Measurements from ENCODE around the gene TTC8. TPM values are rescaled to one million over a fixed set of nuclear protein-coding genes. Genes with fewer than 3 reads are reported as not detected.

The TTC8 gene
- total RNA-seq, 4 donors from 2014 or later = 1.6 to 5.9 (median 2.6) TPM

DNA sequence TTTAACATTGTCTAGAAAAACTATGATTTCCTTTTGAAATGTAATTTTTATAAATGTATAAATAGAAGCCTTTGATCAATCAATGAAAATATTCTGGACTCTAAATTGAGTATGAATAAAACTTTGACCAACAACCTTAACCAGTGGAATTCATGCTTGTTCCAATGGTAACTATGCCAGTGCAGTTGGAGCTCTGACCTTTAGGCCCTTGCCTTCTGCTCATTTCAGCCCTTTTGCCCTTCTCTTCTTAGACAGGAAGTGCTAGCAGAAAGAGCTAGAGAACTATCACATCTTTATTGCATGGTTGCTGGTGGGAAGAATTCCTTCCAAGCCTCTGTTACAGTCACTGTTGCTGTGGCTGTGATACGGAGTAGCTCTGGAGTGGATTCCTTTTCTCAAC lies 39.7 kb downstream of the TTC8 start:
- intact Hi-C loops (cut with DNase I; ENCODE audit: low total_unique reads) (no loop called here), in situ Hi-C loops (cut with MboI; ENCODE audit: low sequenced_read_pairs in 4 of 4) (loop anchor here in 1 of 4 donors (25.0 kb wide), 1 partner anchor 202 kb away; no protein-coding TSS in a partner anchor)
- ATAC-seq (no peak), DNase-seq (no peak)
- H3K36me3 ChIP-seq = no peaks in the 10 kb centered on the region
- no peaks in the 10 kb centered on the region for H3K27me3 ChIP-seq
- no peaks in the 10 kb centered on the region for H3K9me3 ChIP-seq
- no peak overlapping the region for H3K27ac ChIP-seq
- H3K4me1 ChIP-seq = no peaks in the 10 kb centered on the region
- no peak overlapping the region for H3K4me3 ChIP-seq
- TF ChIP-seq POLR2A (IDR thresholded peaks at IDR 0.05) = no peak
- TF ChIP-seq, protein P1, sequence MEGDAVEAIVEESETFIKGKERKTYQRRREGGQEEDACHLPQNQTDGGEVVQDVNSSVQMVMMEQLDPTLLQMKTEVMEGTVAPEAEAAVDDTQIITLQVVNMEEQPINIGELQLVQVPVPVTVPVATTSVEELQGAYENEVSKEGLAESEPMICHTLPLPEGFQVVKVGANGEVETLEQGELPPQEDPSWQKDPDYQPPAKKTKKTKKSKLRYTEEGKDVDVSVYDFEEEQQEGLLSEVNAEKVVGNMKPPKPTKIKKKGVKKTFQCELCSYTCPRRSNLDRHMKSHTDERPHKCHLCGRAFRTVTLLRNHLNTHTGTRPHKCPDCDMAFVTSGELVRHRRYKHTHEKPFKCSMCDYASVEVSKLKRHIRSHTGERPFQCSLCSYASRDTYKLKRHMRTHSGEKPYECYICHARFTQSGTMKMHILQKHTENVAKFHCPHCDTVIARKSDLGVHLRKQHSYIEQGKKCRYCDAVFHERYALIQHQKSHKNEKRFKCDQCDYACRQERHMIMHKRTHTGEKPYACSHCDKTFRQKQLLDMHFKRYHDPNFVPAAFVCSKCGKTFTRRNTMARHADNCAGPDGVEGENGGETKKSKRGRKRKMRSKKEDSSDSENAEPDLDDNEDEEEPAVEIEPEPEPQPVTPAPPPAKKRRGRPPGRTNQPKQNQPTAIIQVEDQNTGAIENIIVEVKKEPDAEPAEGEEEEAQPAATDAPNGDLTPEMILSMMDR (IDR thresholded peaks at IDR 0.05 in 4 of 5, conservative IDR thresholded peaks at IDR 0.05 in 1 of 5) = no peak

DNA sequence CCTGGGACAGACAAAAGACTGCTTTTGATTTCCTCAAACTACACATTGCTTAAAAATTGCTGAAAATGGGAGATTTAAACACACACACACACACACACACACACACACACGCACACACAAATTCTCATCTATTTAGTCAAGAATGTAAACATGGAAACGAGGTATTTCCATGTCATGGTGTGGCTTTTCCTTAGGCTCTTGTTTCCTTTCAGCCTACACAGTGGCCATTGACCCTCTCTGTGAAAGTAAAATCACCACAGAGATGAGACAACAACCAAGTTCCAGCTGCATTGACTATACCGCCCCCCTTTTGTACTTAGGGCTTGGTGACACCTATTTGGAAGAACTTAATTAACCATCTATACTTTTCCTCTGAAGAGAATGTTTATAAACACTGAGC lies 41.9 kb downstream of the TTC8 start:
- no peaks in the 10 kb centered on the region for H3K27me3 ChIP-seq
- intact Hi-C loops (cut with DNase I; ENCODE audit: low total_unique reads) = loop anchor here (5.0 kb wide), 1 partner anchor 199 kb away; no protein-coding TSS in a partner anchor

DNA sequence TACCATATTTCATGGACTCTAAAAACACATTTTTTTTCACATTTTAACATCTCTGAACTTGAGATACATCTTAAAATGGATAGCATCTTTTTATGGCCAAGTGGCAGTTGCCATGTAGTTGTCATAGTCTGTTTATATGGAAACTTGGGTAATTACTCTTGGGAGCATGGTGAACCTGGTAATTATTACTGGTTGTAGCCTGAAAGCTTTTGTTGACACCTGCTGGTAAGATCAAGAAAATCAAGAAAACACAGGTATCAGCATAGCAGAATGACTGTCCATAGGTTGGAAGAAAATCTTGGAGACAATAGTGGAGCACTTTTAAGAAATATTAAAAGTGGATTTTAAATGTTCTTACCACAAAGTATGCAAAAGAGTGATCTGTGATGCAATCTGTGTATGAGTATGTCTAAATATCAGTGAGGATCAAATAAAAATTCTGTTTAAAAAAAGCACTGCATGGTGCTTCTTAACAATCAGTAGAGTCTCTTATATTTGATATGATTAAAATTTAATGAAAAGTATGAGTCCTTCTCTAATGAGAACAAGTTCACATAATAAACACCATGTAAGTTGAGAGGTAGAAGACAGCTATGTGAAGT lies 44.2 kb downstream of the TTC8 start:
- Histone ChIP-seq H3K4me1 (no peaks in the 10 kb centered on the region), H3K36me3 (no peaks in the 10 kb centered on the region), H3K27ac (no peak overlapping the region), H3K9me3 (no peaks in the 10 kb centered on the region), H3K27me3 (no peaks in the 10 kb centered on the region), H3K4me3 (no peak overlapping the region)
- ATAC-seq = no peak
- intact Hi-C loops (cut with DNase I; ENCODE audit: low total_unique reads) = loop anchor here (5.0 kb wide), 1 partner anchor 201 kb away; no protein-coding TSS in a partner anchor
- TF ChIP-seq, protein P1 (IDR thresholded peaks at IDR 0.05 in 4 of 5, conservative IDR thresholded peaks at IDR 0.05 in 1 of 5) = peak in 1 of 5 experiments; percentile 24
- TF ChIP-seq POLR2A (IDR thresholded peaks at IDR 0.05) = no peak
- in situ Hi-C loops (cut with MboI; ENCODE audit: low sequenced_read_pairs in 4 of 4) = loop anchor here in 1 of 4 donors (25.0 kb wide), 1 partner anchor 206 kb away; no protein-coding TSS in a partner anchor
- no peak for DNase-seq

More for the DNA sequence above, 41.9 kb downstream of the TTC8 start:
- no peaks in the 10 kb centered on the region for H3K9me3 ChIP-seq
- H3K27ac ChIP-seq = no peak overlapping the region
- DNase-seq = no peak
- H3K4me3 ChIP-seq = no peak overlapping the region
- in situ Hi-C loops (cut with MboI; ENCODE audit: low sequenced_read_pairs in 4 of 4) = loop anchor here in 1 of 4 donors (25.0 kb wide), 1 partner anchor 204 kb away; no protein-coding TSS in a partner anchor
- no peaks in the 10 kb centered on the region for H3K4me1 ChIP-seq
- no peaks in the 10 kb centered on the region for H3K36me3 ChIP-seq
- no peak for ATAC-seq
- no peak for TF ChIP-seq POLR2A (IDR thresholded peaks at IDR 0.05)
- TF ChIP-seq, protein P1 (IDR thresholded peaks at IDR 0.05 in 4 of 5, conservative IDR thresholded peaks at IDR 0.05 in 1 of 5) = no peak

DNA sequence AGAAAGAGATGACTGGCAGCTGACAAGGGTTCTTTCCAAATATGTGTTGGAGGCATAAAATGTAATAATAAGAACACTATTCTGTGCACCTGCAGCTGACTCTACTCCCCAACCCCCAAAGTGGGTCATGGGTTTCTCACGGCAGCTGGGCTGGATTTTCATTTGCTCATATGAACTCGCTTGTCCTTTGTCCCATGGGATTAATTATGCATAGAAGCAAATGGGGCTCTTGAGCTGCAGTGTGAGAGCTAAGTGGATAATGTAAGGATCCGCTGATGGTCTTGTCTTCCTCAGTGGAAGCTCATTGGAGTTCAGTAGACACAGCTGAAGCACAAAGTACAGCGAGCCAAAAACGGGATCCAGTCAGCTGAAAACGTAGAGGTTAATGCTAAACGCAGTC lies 46.3 kb downstream of the TTC8 start:
- Histone ChIP-seq H3K27me3 (no peaks in the 10 kb centered on the region), H3K4me3 (no peak overlapping the region), H3K9me3 (no peaks in the 10 kb centered on the region), H3K36me3 (no peaks in the 10 kb centered on the region), H3K4me1 (no peaks in the 10 kb centered on the region), H3K27ac (no peak overlapping the region)
- in situ Hi-C loops (cut with MboI; ENCODE audit: low sequenced_read_pairs in 4 of 4) = loop anchor here in 1 of 4 donors (25.0 kb wide), 1 partner anchor 208 kb away; no protein-coding TSS in a partner anchor
- intact Hi-C loops (cut with DNase I; ENCODE audit: low total_unique reads) = no loop called here
- TF ChIP-seq, protein P1 (IDR thresholded peaks at IDR 0.05 in 4 of 5, conservative IDR thresholded peaks at IDR 0.05 in 1 of 5) = no peak
- TF ChIP-seq POLR2A (IDR thresholded peaks at IDR 0.05) = no peak
- no peak for DNase-seq
- ATAC-seq = no peak

Data from gastrocnemius medialis (tissue), 4 donors.